ENCODE measurements around the gene OR52I2. TPM values are rescaled to one million over a fixed set of nuclear protein-coding genes. Genes with fewer than 3 reads are reported as not detected.
A peak's percentile ranks its signal among the peaks of the same experiment; 100 is the strongest.

Gene OR52I2
- total RNA-seq, 1 experiment from 2014 or later = not detected

DNA sequence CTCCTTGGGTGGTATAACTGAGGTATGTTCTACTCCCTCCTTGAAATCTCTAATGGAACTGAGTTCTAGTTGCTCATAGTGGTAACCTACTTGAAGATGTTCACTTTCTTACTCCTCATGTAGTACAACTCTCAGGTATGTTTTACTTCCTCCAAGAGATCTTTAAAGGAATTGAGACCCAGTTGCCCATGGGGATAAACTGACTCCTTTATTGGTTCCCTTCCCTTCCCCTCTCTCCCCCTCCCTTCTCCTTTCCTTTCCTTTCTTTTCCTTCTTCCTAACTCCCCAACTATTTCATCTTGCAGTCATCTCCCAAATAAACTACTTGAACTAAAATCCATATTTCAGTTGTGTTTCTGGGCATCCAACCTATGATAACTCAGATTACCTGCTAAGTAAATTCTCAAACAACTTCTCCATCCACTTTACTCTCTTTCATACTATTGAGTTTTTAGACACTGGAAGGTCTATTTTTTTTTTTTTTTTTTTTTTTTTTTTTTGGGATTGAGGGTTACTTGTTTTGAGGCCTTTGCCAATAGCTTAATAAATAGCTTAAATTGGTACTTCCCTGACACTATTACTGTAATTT lies 34.4 kb downstream of the OR52I2 start:
- Histone ChIP-seq H3K4me3 (ENCODE audit: low read depth in 2 of 2, low read length in 2 of 2) (no peak overlapping the region), H3K36me3 (ENCODE audit: control insufficient read depth, insufficient read depth, low read length) (no peaks in the 10 kb centered on the region), H3K27ac (ENCODE audit: low read length) (no peak overlapping the region), H3K27me3 (ENCODE audit: control insufficient read depth, insufficient read depth, low read length) (peaks cover 17% of the 10 kb centered on the region; the same call in 1 of the 2 replicates), H3K9me3 (ENCODE audit: control insufficient read depth, insufficient read depth, low read depth, low read length) (no peaks in the 10 kb centered on the region), H3K4me1 (ENCODE audit: control insufficient read depth, insufficient read depth, low read length) (no peaks in the 10 kb centered on the region)
- no peak for ATAC-seq
- intact Hi-C loops (cut with micrococcal nuclease; ENCODE audit: unreplicated experiment) = no loop called here
- in situ Hi-C loops (cut with HindIII; ENCODE audit: low pct_unique_long_range_greater_than_20kb, low sequenced_read_pairs) = no loop called here
- ChIA-PET CTCF (no interaction called here), POLR2A (no interaction called here)
- TF ChIP-seq POLR2AphosphoS5 (IDR thresholded peaks at IDR 0.05; ENCODE audit: low read depth, low read length) (no peak), SIN3A (IDR thresholded peaks at IDR 0.05; ENCODE audit: borderline replicate concordance, insufficient read depth, low read depth, low read length) (no peak), TCF7L2 (IDR thresholded peaks at IDR 0.05; ENCODE audit: low read depth, low read length) (no peak), CTCF (IDR thresholded peaks at IDR 0.05) (no peak)
- no TSS peak for BruUV-seq (replicated peaks)
- no peak for DNase-seq (ENCODE audit: low read depth, low spot score)

DNA sequence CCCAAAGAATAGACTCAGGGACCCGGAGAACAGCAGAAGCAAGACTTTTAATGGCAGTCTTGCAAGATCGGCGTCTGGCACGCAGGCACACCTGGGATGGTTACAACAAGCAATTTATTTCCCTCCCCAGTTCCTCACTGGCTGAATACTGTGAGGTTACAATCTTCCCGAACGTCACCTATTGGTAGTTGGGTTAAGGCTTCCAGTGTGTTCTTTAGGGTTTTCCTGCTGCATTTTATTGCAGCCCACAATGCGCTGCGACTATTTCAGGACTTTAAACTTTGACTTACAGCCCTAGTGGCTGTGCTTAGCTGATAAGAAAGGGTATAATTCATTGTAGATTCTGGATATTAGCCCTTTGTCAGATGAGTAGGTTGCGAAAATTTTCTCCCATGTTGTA lies 38.0 kb downstream of the OR52I2 start:
- POLR2A ChIA-PET = no interaction called here
- ATAC-seq = no peak
- Histone ChIP-seq H3K4me3 (ENCODE audit: low read depth in 2 of 2, low read length in 2 of 2) (no peak overlapping the region), H3K27me3 (ENCODE audit: control insufficient read depth, insufficient read depth, low read length) (peaks cover 10% of the 10 kb centered on the region; the same call in 1 of the 2 replicates), H3K36me3 (ENCODE audit: control insufficient read depth, insufficient read depth, low read length) (no peaks in the 10 kb centered on the region), H3K9me3 (ENCODE audit: control insufficient read depth, insufficient read depth, low read depth, low read length) (no peaks in the 10 kb centered on the region; the same call in 1 of the 2 replicates), H3K4me1 (ENCODE audit: control insufficient read depth, insufficient read depth, low read length) (no peaks in the 10 kb centered on the region), H3K27ac (ENCODE audit: low read length) (no peak overlapping the region)
- in situ Hi-C loops (cut with HindIII; ENCODE audit: low pct_unique_long_range_greater_than_20kb, low sequenced_read_pairs) = no loop called here
- CTCF ChIA-PET = no interaction called here
- intact Hi-C loops (cut with micrococcal nuclease; ENCODE audit: unreplicated experiment) = no loop called here
- no peak for DNase-seq (ENCODE audit: low read depth, low spot score)
- no TSS peak for BruUV-seq (replicated peaks)
- peak; percentile 5; the same call in 1 of the 2 replicates for TF ChIP-seq CTCF (IDR thresholded peaks at IDR 0.05)
- TF ChIP-seq TCF7L2 (IDR thresholded peaks at IDR 0.05; ENCODE audit: low read depth, low read length) = no peak
- TF ChIP-seq, protein P1, sequence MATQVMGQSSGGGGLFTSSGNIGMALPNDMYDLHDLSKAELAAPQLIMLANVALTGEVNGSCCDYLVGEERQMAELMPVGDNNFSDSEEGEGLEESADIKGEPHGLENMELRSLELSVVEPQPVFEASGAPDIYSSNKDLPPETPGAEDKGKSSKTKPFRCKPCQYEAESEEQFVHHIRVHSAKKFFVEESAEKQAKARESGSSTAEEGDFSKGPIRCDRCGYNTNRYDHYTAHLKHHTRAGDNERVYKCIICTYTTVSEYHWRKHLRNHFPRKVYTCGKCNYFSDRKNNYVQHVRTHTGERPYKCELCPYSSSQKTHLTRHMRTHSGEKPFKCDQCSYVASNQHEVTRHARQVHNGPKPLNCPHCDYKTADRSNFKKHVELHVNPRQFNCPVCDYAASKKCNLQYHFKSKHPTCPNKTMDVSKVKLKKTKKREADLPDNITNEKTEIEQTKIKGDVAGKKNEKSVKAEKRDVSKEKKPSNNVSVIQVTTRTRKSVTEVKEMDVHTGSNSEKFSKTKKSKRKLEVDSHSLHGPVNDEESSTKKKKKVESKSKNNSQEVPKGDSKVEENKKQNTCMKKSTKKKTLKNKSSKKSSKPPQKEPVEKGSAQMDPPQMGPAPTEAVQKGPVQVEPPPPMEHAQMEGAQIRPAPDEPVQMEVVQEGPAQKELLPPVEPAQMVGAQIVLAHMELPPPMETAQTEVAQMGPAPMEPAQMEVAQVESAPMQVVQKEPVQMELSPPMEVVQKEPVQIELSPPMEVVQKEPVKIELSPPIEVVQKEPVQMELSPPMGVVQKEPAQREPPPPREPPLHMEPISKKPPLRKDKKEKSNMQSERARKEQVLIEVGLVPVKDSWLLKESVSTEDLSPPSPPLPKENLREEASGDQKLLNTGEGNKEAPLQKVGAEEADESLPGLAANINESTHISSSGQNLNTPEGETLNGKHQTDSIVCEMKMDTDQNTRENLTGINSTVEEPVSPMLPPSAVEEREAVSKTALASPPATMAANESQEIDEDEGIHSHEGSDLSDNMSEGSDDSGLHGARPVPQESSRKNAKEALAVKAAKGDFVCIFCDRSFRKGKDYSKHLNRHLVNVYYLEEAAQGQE (IDR thresholded peaks at IDR 0.05; ENCODE audit: insufficient read depth in 1 of 2, low read depth in 2 of 2, low read length in 1 of 2) = no peak

Measured in Panc1 (cell line).